HG02970 (cell line): ENCODE results near the gene SEPTIN5.

Source experiments
- ATAC-seq: cut with Tn5 transposase; IDR thresholded peaks from one replicate; pipeline ENCODE4 v1.9.1; 2021; ENCODE audit warnings: mild to moderate bottlenecking, moderate library complexity, moderate number of reproducible peaks; ENCODE audit not compliant: unreplicated experiment, low FRiP score

SEPTIN5 gene

DNA sequence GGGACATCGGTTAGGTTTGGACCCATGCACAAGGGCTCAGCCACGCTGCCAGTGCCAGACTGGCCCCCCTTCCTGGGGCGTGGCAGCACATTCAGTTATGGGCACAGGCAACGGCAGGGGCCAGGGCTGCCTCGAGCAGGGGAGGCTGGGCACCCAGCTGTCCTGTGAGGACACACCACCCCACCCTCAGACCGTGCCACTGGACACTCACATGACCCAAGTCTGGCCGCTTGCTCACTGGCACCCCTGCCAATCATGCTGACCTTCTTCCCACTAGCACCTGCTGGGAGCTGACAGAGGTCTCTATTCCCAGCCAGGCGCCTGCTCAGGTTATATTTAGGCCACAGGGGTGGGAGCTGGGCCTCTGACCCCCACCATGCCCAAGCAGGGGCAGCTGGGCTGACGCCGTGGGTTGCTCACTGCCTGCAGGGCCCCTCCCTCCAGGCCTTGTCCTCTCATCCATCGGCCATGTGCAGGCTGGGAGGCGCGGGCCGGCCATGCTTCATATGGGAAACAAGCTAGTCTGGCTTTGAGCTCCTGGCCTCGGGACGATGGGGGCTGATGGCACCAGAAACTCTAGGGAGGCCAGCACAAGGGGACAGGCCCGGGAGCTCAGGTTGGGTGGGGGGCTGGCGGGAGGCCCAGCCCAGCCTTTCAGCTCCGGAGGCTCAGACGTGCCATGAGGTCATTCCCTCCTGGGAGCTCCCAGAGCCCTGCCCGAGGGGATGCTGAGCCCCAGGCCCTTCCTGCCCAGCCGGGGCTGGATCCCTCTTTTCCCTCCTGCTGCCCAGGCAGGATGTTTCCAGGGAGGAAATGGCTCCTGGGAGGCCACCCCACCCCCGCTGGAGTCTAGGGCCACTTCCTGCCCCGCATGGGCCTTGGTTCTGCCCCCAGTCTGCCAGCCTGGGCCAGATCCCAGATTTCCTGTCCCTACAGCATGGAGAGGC lies 31.1 kb downstream of the SEPTIN5 start:
- no peak for ATAC-seq

- ATAC-seq: no peak
Measured at GRCh38 chr22:19746726-19747125, 32.4 kb downstream of the SEPTIN5 start.

GRCh38 chr22:19747551-19747950 lies 33.2 kb downstream of the SEPTIN5 start:
- no peak for ATAC-seq

DNA sequence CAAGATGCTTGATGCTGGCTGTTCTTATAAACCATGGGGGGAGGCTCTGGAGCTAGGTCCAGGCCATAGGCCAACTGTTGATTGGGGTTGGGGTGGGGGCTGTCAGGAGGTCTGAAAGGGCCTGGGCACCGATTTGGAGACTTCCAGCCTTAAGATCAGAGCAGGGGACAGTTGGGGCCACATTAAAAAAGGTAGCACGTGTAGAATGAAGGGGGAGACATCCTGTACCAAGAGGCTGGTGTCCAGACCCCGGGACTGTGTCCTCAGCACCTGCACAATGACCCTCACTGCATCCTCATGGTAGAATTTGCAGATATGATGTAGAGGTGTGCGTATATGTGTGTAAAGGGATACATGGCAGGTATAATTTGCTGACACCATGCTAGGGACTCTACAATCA lies 33.8 kb downstream of the SEPTIN5 start:
- ATAC-seq: no peak

- ATAC-seq: no peak
Measured at GRCh38 chr22:19748991-19749664, 34.8 kb downstream of the SEPTIN5 start.

- ATAC-seq: no peak
Measured at GRCh38 chr22:19749876-19750275, 35.6 kb downstream of the SEPTIN5 start.

DNA sequence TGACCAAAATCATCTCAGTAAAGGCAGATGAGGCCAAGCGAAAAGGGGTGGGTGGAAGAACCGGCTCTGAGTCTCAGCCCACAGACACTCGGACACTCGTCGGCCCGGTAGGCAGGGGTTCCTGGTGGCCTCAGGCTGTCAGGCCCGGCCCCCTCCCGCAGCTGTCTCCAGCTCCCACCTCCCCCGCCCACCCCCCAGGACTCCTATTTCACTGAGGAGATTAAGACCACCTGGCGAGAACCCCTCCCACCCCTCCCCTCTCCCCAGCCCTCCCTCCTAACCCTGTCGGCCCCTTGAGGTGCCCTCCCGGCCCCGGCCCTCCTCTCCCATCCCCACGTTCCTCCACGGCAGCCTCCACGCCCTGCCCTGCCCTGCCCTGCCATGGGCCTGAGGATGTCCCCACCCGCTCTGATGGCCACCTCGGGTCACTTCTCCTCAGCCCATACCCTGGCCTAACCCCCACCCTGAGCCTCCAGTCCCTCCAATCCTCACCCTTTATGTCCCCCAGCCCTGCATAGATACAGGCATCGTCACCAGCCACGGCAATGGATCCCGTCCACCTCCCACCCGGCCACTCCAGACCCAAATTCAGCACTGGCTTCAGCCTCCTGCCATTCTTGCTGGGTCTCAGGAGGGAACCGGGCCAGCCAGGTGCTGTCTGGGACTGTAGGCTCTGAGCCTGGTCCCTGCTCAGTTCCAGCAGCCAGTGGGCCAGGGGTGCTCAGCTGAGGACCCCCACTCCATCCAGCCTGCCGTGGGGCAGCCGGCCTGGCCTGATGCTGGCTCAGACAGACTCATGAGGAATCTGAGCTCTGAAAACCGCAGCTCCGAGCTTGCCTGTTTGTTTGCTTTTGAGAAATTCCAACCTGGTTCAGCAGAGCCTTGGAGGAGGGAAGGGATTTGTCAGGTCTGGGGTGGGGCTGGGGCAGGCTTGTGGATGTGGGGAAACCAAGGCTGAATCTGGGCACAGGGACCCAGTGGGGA lies 36.5 kb downstream of the SEPTIN5 start:
- ATAC-seq: no peak

GRCh38 chr22:19751497-19752245 lies 37.4 kb downstream of the SEPTIN5 start:
- no peak for ATAC-seq

GRCh38 chr22:19753090-19753842 lies 39.0 kb downstream of the SEPTIN5 start:
- no peak for ATAC-seq

- no peak for ATAC-seq
Measured at GRCh38 chr22:19753996-19754700, 39.8 kb downstream of the SEPTIN5 start.

GRCh38 chr22:19754701-19755144 lies 40.4 kb downstream of the SEPTIN5 start:
- no peak for ATAC-seq

DNA sequence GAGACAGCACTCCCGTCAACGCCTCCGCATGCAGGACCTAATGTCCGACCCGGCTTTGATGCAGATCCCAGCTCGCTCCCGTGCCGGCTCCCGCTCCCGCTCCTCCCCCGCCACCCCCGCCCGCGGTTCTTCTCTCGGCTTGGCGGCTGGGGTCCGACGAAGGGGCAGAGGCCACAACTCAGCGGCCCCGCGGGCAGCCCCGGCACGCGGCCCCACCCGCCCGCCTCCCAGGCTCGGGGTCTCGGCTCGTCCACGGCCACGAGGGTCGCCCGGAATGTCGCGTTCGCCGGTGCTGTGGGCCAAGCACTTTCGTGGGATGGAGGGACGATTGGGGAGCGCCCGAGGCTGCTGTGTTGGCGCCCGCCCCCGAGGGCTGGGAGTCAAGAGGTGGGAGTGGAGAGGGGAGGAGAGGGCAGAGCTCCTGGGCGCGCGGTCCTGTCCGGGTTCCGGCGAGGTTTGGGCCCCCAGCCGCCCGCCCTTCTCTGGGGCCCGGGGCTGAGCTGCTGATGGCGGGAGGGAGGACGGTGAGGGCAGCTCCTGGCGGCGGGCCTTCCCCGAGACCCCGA lies 40.9 kb downstream of the SEPTIN5 start:
- no peak for ATAC-seq

DNA sequence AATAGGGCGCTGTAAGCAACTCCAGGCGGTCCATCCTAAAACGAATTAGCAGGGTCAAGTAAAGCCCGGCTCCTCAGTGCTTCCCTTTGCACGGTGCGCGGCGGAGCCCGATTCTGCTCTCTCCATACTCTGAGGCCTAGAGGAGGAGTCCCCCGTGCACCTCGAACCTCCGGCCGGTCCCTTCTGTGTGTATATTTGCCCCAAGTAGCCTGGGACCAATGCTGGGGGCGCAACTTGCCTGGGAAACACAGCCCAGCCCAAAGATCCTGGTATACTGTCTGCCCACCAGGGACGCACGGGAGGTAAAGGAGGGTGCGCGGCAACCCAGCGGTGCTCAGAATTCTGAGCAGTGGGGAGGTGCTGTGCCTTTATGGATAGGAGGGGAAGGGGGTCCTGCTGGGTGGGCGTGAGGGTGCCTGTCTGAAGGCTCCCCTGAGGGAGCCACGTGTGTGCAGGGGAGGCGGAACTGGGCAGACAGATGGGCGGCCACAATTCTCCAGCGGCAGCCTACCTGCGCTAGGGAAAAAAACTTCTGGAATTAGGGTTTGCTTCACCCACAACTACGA lies 41.5 kb downstream of the SEPTIN5 start:
- ATAC-seq: no peak

- ATAC-seq: no peak
Measured at GRCh38 chr22:19756288-19757128, 42.2 kb downstream of the SEPTIN5 start.

GRCh38 chr22:19757140-19757984 lies 43.1 kb downstream of the SEPTIN5 start:
- no peak for ATAC-seq
